Stomach (tissue), 4 donors: ENCODE results near the gene ARHGAP26.

Source experiments
- CTCF ChIP-seq, 7 experiments: fragments of 450-650 bp in 4 of 7; fragments of 200-600 bp in 3 of 7; sonication (generic) in 3 of 7; IDR thresholded peaks; one replicate each; pipeline ENCODE4 v1.5.1; 2016 to 2019; ENCODE audit warnings: antibody characterized with exemption in 7 of 7, control low read depth in 2 of 7, mild to moderate bottlenecking in 1 of 7
- EP300 ChIP-seq: sonication (generic); formaldehyde crosslinking; IDR thresholded peaks from one replicate; pipeline ENCODE4 v1.6.1; 2017; ENCODE audit warnings: antibody characterized with exemption
- POLR2A ChIP-seq, 4 donors: fragments of 450-650 bp; IDR thresholded peaks; one replicate each; pipeline ENCODE4 v1.6.1; 2016; ENCODE audit warnings: antibody characterized with exemption in 4 of 4, control low read depth in 2 of 4, mild to moderate bottlenecking in 1 of 4, moderate library complexity in 1 of 4
- POLR2AphosphoS5 ChIP-seq, 3 donors: sonication (generic); formaldehyde crosslinking; IDR thresholded peaks; one replicate each; pipeline ENCODE4 v1.6.1; 2016; ENCODE audit warnings: antibody characterized with exemption in 3 of 3

DNA sequence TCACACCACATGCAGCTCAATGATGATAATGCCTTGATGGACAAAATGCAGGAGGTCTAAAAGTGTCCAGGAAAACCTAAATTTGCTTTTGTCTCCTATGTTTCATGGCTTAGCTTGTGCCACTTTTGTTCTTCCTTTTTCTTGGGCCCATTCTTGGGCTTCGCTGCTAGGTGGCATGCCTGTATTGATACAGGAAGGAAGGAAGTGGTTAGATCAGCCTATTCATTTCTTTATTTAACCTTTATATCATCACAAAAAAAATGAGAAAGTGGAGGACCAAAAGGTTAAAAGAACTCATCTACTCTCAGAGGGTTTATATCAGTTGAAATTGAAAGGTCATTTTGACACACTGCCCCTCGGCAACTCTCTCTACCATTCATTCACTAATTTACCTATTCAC is 260.2 kb downstream of the ARHGAP26 start:
- TF ChIP-seq CTCF (IDR thresholded peaks at IDR 0.05) (no peak), POLR2A (IDR thresholded peaks at IDR 0.05) (no peak), POLR2AphosphoS5 (IDR thresholded peaks at IDR 0.05) (no peak), EP300 (no peak)
